ENCODE data around the gene PDGFRB.
A peak's percentile ranks its signal among the peaks of the same experiment; 100 is the strongest.

Gene PDGFRB

DNA sequence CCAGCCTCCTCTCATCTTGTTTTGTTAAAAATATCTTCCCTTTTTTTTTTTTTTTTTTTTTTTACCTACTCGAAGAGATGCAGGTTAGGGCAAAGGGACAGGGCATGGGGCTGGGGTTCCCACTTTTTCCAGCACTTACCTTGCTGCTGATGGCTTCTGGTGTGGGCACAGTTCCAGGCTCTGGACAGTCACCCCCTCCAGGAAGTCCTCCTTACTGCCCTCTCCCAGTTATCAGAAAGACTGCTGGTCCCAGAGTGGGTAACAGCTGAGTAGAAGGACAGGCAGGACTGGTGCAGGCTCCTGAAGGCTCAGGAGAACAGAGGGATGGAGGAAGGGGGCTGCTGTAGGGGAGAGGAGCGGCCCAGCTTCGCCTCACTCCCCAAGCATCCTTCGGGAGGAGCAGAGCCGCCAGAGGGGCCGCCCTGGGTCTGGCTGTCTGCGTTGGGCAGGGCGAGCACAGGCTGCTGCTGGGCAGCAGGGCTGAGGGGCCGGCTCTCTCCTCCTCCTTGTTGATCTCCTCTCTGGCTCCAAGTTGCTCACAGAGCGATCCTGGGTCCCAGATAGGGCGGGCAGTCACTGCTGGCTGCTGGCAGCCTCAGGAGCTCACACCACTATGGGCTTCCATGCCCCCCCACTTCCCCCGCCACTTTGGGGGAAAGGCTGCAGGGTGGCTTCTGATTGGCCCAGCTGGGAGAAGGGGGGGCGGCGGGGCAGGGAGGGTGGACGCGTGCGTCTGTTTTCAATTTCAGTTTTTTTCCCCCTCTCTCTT, at the start of gene PDGFRB:
Gene PDGFRB, minus strand, starts transcription at position 588 of the 769 bp plus-strand sequence. CDS start 18,798 bp downstream, outside the sequence.
- DNase-seq = peak; percentile 5

DNA sequence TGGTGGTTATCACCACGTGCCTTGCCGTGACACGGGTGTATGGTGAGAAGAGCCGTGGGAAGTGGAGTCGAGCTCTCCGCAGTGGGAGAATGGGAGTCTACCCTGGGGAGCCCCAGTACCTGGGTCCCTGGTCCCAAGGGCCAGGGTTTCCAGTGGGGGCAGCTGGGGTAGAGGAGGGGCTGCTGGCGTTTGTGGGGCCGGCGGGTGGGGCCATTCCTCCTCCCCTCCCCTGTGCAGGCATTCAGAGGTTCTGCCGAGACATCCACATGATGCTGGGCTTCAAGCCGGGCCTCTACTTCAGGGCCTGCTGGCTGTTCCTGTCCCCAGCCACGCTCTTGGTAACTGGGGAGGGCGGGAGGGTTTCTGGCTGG, 48.9 kb upstream of the PDGFRB start:
- DNase-seq = no peak

DNA sequence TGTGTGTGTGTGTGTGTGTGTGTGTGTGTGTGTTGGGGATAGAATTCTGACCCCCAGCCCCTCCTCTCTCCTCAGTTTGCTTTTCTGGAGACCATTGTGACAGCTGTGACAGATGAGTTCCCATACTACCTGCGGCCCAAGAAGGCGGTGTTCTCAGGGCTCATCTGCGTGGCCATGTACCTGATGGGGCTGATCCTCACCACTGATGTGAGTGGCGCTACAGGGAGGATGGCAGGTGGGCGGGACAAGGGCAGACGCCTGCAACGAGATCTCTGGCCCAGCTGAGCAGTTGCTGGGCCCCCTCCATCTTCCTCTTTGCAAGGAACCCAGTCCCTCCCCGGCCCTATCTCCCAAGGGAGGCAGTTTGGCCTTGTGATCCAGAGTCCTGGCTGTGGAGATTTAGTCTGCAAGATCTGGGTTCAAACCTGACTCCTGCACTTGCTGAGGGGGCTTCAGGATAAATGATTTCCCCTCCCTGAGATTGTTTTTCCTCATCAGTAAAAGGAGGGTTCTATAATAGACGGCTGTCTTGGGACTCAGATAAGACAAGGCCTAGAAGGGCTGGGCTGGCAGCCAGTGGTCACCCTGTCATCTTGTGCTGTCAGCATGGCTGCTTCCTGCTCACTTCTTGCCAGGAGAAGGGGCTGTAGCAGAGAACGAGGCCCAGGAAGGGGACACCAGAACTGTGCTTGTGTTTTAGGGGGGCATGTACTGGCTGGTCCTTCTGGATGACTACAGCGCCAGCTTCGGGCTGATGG, 48.4 kb upstream of the PDGFRB start:
- DNase-seq = no peak

DNA sequence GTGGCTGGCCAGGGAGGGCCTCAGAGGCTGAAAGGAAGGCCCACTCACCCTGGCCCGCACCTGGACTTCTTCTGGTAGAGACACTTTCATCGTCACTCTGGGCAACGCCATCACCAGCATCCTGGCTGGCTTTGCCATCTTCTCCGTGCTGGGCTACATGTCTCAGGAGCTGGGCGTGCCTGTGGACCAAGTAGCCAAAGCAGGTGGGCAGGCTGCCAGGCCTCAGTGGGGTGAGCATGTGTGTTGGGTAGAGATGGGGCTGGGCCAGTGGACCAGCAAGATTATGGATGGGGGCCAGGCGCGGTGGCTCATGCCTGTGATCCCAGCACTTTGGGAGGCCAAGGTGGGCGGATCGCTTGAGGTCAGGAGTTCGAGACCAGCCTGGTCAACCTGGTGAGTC, 46.9 kb upstream of the PDGFRB start:
- DNase-seq = no peak

DNA sequence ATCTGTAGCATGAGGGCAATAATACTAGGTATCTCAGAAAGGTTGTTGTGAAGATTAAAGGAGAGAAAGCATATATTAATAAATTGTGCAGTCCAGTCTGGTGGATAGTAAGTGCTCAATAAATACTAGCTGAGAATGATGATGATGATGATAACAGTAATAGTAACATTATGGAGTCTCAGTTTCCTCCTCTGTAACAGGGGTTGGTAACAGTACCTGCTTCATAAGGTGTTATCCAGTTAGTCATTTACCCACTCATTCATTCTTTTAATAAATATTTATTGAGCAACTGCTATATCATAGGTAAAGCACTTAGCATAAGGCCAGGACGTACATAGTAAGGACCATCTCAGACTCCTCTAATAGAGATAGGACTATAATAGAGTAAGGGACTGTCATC, 41.8 kb upstream of the PDGFRB start:
- DNase-seq = no peak

DNA sequence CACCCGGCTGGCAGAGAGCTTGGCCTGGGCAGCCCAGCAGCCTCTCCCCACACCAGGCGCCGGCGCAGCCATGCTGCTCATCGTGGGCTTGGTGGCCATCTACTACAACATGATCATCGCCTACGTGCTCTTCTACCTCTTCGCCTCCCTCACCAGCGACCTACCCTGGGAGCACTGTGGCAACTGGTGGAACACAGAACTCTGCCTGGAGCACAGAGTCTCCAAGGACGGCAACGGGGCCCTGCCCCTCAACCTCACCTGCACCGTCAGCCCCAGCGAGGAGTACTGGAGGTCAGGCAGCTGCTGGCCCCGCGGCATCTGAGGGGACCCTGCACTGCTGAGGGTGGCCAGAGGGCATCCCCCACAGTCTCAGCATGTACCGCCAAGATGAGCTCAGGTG, 41.3 kb upstream of the PDGFRB start:
- no peak for DNase-seq

DNA sequence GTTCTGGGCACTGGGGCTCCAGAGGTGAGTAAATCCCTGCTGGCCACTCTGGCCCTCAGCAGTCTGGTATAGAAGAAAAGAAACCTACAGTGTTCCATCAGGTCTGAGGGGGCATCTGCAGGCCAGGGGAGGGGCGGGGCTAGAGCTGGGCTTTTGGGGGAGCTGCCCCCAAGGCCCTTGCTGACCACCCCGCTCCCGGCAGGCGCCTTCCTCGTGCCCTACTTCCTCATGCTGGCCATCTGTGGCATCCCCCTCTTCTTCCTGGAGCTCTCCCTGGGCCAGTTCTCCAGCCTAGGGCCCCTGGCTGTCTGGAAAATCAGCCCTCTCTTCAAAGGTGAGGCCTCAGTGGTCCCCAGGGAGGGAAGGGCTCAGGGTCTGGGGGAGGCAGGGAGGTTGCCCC, 40.9 kb upstream of the PDGFRB start:
- no peak for DNase-seq

DNA sequence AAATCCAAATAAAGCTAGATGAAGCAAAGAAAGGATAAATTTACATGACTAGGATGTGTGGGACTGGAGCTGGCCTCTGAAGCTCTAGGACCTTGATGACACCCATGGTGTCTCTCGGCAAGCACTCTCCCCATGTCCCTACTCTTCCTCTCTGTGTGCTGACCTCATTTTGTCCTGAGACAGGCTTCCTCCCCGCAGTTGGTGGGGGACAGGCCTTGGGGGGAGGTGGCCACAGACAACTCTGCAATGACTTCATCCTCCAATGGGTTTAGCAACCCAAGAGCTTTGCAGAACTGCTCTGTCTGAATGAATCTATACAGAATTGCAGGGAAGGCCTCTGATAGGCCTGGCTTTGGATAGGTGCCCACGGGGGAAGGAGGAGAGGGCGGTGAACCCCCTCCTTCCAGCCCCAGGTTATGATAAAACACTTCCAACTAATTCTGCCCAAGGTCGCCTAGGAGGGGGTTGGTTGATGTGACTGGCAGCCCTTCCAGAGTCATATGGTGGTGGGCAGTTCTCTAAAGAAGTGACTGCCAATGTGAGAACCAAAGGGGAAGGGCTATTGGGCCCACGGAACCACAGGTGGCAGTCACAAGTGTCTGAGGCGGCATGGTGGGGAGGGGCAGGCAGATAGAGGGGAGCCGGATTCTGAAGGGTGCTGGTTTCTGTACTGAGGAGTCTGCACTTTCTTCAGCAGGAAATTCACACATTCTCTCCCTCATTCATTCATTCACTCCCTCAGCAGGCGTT, 40.3 kb upstream of the PDGFRB start:
- DNase-seq = no peak

DNA sequence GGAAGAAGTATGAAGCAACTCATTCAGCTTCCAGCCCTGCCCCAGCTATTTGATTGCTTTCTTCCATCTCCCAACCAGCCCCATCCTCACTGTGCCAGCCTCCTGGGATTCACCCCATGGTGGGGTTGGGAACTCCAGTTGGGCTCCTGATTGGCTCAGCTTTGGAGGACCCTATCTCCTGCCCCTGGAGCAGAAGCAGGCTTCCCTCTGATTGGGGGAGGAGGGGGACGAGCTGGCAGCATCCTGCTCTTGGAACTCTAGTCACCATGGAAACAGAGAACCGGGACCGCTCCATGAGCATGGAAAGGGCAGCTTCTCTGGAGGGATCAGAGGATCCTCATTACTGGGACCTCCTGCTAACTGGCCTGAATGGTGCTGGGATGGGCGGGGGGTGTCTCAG, 36.8 kb upstream of the PDGFRB start:
- DNase-seq = no peak

DNA sequence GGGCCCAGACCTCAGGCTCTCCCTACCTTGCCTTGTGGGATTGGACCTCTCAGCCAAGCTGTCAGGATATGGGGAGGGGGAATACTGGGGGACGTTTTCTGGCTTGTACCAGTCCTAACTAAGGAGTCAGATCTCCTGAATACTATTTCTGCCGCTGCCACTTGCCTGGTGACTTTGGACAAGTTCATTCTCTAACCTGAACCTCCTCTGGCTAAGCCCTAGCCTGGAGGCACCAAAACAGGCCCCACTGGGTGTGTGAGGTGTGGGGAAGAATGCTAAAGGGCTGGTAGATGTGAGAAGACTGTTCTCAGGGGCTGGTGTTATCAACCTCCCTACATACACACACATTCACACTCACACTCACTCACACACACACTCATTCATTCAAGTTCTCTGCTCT, 35.3 kb upstream of the PDGFRB start:
- DNase-seq = no peak

DNA sequence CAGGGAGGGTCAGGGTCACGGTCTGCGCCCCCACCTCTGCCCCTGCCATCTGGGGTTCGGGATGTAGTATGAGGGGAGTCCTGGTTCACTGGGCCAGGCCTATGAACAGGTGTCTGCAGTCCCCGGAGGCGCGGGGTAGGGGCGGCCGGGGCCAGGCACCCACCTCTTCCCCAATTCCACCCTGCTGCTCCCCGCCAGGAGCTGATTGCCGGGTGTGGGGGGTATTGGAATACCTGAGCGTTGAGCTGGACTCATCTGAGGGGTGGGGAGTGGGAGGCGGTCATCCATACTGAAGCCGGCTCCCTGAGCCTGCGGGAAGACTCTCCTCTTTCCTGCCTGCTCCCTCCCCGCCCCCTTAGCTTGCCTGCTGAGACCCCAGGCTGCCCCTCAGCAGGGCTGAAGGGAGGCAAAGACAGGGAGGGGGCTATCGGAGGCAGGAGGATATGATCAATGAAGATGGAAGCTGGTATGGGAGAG, 34.9 kb upstream of the PDGFRB start:
- DNase-seq = no peak

DNA sequence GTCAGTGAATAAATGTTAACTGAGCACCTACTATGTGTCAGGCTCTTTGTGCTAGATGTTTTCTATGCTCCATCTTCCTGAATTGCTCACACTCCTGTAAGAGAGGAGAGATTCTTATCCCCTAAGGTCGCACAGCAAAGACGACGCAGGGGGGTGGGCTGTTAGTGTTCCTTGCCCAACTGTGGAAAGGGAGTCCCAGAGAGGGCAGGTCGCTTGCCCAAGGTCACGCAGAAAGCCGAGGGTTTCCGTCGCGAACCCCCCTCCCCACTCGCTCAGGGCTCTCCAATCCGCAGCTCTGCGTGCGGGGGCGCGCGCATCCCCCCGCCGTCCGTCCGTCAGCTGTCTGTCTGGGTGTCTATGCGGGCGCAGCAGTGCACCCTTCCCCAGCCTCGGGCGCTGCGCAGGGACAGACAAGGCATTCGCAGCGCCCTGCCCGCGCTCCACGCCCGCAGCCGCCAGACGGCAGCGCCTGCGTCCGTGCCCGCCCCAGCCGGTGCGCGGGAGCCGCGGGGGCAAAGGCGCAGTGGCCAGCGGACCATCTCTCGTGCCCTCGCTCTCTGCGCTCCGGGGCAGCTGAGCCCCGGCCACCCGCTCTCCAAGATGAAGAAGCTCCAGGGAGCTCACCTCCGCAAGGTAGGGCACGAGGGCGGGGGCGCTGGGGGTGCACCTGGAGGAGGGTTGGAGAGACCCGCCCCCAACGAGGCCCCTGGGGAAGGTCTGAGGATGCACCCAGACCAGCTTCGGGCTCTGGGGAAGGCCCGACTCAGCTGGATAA, 34.3 kb upstream of the PDGFRB start, which contains the start of gene SLC6A7:
Gene SLC6A7, plus strand, starts transcription at position 335 of the 775 bp plus-strand sequence. Its CDS starts 266 bp downstream, at position 601.
- no peak for DNase-seq

DNA sequence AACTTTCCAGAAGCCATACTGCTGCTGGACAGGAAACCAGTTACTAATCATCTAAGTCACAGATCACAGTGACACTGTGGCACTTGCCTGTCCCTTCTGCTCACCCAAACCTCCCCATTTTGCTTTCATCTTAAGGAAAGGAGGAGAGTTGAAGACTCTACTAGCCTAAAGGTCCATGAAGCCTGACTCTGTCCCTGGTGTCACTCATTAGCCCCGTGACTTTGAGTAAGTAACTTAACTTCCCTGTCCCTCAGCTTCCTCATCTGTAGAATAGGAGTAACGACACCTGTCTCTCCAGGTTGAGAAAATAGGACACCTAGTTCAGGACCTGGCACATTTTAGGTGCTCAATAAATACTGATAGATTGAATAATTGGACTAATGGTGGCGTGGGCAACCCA, 33.7 kb upstream of the PDGFRB start:
- DNase-seq = no peak

DNA sequence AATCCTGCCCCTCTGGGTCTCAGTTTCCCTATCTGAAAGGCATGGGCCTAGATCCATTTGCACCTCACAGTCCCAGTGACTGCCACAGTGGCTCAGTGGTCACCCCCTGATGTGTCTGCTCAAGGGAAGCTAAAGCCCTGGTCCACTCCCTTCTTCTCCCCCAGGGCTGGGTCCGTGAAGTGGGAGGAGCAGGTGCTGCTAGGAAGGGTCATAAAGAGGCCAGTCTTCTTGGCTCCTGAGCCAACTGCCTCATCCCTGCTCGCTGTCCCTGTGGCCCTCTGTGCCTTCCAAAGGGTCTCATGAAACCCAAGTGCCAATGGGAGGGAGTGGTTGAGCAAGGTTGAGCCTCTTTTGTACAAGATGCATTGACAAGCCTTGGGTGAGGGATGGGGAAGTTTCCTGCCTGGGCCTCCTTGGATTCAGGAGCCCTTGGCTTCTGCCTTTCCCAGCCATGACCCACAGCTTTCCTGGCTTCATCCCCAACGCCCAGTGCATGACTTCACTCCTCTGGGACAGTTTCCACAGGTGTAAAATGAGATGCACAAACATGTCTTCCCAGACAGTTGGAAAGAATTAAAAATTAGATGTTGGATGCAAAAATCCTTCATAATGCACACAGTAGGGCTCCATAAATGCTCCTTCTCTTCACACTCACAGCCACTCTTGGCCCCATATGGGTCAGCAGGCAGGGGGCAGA, 32.6 kb upstream of the PDGFRB start:
- no peak for DNase-seq

DNA sequence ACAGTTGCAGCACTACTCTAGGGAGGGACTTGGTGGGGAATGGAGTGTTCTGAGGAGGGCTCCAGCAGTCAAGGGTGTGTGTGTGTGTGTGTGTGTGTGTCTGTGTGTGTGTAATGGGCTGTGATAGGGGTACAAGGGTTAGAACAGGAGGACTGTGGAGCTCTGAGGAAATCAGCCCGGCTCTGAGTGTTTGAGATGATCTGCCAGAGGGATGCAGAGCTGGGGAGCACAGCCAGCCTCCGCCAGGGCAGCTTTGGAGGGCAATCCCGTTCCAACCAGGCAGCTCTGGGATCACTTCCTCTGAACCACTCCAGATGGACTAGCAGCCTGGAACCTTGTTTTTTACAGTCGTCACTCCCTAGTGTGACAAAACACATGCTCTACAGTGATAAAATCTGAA, 31.3 kb upstream of the PDGFRB start:
- no peak for DNase-seq

DNA sequence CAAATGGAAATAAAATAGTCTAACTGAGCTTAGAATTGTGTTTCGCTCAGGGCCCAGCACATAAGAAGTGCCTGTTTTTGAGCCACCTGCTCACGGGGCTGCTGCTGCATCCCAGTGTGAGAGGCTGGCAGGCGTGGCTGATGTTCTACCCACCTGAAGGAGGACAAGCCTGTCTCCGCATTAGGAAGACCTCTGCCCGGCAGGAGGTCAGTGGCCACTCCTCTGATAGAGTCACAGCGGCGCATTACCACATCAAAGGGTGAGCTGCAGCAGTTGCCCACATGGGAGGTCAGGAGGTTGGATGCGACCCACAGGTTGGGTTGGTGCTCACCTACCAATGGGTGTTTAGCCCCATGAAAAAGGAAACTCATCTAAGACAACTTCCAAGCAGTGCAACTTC, 30.5 kb upstream of the PDGFRB start:
- DNase-seq = no peak

DNA sequence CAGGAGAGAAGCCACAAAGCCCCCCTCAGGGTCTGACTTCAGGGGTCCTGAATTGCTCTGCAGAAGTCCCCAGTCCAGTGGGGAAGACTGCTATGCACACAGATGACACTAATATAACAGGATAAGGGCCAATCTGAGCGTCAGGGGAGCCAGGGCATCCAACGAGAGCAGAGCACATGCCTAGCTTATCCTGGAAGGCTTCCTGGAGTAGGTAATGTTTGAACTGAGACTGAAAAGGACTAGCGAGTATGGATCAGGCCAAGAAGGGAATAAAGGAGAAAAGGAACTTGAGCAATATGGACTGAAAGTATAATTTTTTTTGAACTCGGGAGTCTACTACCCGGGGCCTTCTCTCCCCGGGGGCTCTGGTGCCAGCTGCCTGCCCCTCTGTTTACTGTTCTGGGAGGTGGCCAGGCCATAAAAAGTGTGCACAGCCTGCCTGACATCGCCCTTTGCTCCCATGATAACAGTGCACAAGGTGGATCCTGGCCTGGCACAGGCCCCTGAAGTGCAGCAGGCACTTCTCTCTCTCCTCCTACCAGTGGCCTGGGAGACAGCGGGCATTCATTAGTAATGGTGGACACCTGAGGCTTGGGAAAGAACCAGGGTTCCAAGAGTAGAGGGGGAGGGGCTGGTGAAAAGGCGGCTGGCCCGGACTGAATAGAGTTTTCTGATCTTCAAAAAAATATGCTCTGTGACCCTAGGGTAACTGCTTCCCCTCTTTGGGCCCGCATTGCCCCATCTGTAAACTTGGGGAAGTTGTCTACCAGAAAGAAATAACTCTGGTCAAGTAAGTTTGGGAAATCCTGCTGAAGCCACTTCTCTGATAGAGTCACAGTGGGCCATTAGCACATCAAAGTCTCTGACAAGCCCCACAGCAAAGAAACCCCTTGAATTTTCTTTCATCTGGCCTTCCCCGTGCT, 29.6 kb upstream of the PDGFRB start:
- no peak for DNase-seq

DNA sequence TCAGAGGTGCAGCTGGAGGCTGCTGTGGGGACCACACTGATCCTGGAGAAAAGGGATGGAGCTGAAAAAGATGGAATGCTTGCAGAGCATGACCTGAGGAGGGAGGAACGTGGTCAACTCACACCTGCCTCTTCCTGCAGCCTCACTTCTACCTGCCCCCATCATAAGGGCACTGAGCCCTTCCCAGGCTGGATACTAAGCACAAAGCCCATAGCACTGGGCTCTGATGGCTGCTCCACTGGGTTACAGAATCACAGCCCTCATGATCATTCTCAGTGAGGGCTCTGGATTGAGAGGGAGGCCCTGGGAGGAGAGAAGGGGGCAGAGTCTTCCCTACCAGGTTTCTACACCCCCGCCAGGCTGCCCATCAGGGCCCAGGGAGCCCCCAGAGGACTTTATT, 28.4 kb upstream of the PDGFRB start:
- DNase-seq = no peak

DNA sequence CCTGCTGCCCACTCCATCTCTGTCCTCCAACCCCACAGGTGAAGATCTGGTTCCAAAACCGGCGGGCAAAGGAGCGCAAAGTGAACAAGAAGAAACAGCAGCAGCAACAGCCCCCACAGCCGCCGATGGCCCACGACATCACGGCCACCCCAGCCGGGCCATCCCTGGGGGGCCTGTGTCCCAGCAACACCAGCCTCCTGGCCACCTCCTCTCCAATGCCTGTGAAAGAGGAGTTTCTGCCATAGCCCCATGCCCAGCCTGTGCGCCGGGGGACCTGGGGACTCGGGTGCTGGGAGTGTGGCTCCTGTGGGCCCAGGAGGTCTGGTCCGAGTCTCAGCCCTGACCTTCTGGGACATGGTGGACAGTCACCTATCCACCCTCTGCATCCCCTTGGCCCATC, 27.8 kb upstream of the PDGFRB start:
- no peak for DNase-seq

DNA sequence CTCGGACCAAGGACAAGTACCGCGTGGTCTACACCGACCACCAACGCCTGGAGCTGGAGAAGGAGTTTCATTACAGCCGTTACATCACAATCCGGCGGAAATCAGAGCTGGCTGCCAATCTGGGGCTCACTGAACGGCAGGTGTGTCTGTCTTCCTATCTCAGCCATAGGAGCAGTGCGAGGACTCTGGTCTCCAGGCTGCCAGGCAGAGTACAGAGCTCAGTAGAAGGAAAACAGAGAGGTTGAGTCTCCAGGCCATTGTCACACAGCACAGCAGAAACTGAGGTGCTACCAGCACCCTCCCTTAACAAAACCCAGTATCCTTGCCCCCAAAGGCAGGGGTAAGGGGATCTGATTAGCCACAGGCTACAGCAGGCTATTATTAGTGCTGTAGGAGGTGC, 27.1 kb upstream of the PDGFRB start:
- no peak for DNase-seq
